Thyroid gland (tissue), 4 donors: ENCODE data around the gene SLC28A1. TPM values are rescaled to one million over a fixed set of nuclear protein-coding genes. Genes with fewer than 3 reads are reported as not detected.

ENCODE experiments used
- DNase-seq, 2 donors: peaks; one replicate each; pipeline ENCODE4 v3.0.0-alpha.2; 2019
- H3K27ac ChIP-seq, 3 donors: fragments of 200-600 bp; sonication (generic); 1 replicate in 2 of 3; 2 replicates in 1 of 3; pipeline ENCODE4 v1.5.1; 2016 to 2019; ENCODE audit warnings: mild to moderate bottlenecking in 1 of 3, moderate library complexity in 1 of 3
- H3K27me3 ChIP-seq: fragments of 200-600 bp; sonication (generic); one replicate; pipeline ENCODE4 v1.5.1; 2019
- H3K36me3 ChIP-seq, 2 donors: fragments of 200-600 bp; sonication (generic); one replicate each; pipeline ENCODE4 v1.5.1; 2016 to 2019
- H3K4me1 ChIP-seq, 2 donors: fragments of 200-600 bp; sonication (generic); one replicate each; pipeline ENCODE4 v1.5.1; 2017 to 2019
- H3K4me3 ChIP-seq, 3 donors: fragments of 200-600 bp; sonication (generic); replicated peaks in 1 of 3; 1 replicate in 2 of 3; 2 replicates in 1 of 3; pipeline ENCODE4 v1.5.1; 2016; ENCODE audit warnings: mild to moderate bottlenecking in 1 of 3
- H3K9me3 ChIP-seq: fragments of 200-600 bp; sonication (generic); one replicate; pipeline ENCODE4 v1.5.1; 2017
- POLR2A ChIP-seq, 2 donors: fragments of 450-650 bp; IDR thresholded peaks; one replicate each; pipeline ENCODE4 v1.6.1; 2017; ENCODE audit warnings: antibody characterized with exemption in 2 of 2, mild to moderate bottlenecking in 2 of 2, moderate library complexity in 1 of 2
- WGBS, 2 donors: methylation state at CpG; one replicate each; pipeline ENCODE4 v1.1.5; 2017; 5-methylcytosine and 5-hydroxymethylcytosine counted together
- intact Hi-C: fragments of 100-400 bp; cut with DNase I; formaldehyde crosslinking; loops from one replicate; pipeline ENCODE4 v1.15.1; 2023
- total RNA-seq, 4 donors: library from RNA; depleted of rRNA; stranded (reverse); fragments of >200 nt; gene quantifications; one replicate each; pipeline ENCODE4 v1.2.3, GENCODE V29; 2016
- TF ChIP-seq, protein P1 (sequence below), 6 experiments: fragments of 200-600 bp in 3 of 6; fragments of 450-650 bp in 3 of 6; sonication (generic) in 3 of 6; IDR thresholded peaks; one replicate each; pipeline ENCODE4 v1.5.1; 2016 to 2019; ENCODE audit warnings: antibody characterized with exemption in 6 of 6, mild to moderate bottlenecking in 2 of 6, inconsistent platforms in 1 of 6, moderate library complexity in 1 of 6

The SLC28A1 gene
- total RNA-seq, 4 donors from 2014 or later = not detected

GRCh38 chr15:84949845-84950569, 65.5 kb downstream of the SLC28A1 start:
- peaks cover 3 to 6% of the 10 kb centered on the region in 2 donors for H3K4me1 ChIP-seq
- WGBS, 2 donors = 29 to 31% methylated on average over 7 of the region's 7 CpGs
- intact Hi-C loops = loop anchor here (10.0 kb wide), 2 partner anchors 225 to 345 kb away; no protein-coding TSS in a partner anchor

DNA sequence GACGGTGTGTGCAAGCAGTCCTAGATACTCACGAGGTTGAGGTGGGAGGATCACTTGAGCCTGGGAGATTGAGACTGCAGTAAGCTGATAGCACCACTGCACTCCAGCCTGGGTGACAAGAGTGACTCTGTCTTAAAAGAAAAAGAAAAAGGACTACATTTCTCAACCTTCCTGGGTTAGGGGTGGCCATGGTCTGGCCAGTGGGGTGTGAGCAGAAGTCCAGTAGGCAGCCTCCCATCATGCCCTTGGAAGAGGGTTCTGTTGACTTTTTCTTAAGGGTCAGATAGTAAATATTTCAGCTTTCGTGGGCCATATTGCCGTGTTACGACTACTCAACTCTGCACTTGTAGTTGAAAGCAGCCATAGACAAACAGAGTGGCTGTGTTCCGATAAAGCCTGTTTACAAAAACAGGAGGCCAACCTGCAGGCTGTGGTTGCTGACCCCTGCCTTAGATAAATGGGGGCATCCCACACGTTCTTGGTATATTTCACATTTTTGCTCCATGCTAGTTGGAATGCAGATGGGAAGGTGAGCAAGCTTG, 66.2 kb downstream of the SLC28A1 start:
- H3K4me3 ChIP-seq = no peak overlapping the region
- H3K9me3 ChIP-seq = no peaks in the 10 kb centered on the region
- WGBS, 2 donors = 73 to 76% methylated on average over 7 of the region's 7 CpGs
- no peak for TF ChIP-seq POLR2A (IDR thresholded peaks at IDR 0.05)
- TF ChIP-seq, protein P1, sequence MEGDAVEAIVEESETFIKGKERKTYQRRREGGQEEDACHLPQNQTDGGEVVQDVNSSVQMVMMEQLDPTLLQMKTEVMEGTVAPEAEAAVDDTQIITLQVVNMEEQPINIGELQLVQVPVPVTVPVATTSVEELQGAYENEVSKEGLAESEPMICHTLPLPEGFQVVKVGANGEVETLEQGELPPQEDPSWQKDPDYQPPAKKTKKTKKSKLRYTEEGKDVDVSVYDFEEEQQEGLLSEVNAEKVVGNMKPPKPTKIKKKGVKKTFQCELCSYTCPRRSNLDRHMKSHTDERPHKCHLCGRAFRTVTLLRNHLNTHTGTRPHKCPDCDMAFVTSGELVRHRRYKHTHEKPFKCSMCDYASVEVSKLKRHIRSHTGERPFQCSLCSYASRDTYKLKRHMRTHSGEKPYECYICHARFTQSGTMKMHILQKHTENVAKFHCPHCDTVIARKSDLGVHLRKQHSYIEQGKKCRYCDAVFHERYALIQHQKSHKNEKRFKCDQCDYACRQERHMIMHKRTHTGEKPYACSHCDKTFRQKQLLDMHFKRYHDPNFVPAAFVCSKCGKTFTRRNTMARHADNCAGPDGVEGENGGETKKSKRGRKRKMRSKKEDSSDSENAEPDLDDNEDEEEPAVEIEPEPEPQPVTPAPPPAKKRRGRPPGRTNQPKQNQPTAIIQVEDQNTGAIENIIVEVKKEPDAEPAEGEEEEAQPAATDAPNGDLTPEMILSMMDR (IDR thresholded peaks at IDR 0.05) = no peak
- intact Hi-C loops = loop anchor here (10.0 kb wide), 2 partner anchors 224 to 344 kb away; no protein-coding TSS in a partner anchor
- peak overlapping the region in 1 of 3 donors; percentile 30 for H3K27ac ChIP-seq
- H3K36me3 ChIP-seq = no peaks in the 10 kb centered on the region
- no peaks in the 10 kb centered on the region for H3K27me3 ChIP-seq
- DNase-seq = no peak
- peaks cover 3 to 6% of the 10 kb centered on the region in 2 donors for H3K4me1 ChIP-seq

More at GRCh38 chr15:84949845-84950569, 65.5 kb downstream of the SLC28A1 start:
- Histone ChIP-seq H3K27ac (peak overlapping the region in 1 of 3 donors; percentile 30), H3K36me3 (no peaks in the 10 kb centered on the region), H3K9me3 (no peaks in the 10 kb centered on the region), H3K4me3 (no peak overlapping the region), H3K27me3 (no peaks in the 10 kb centered on the region)
- TF ChIP-seq, protein P1 (IDR thresholded peaks at IDR 0.05) = no peak
- no peak for TF ChIP-seq POLR2A (IDR thresholded peaks at IDR 0.05)
- peak; percentile 37 to 55 for DNase-seq

- Histone ChIP-seq H3K36me3 (no peaks in the 10 kb centered on the region), H3K27me3 (no peaks in the 10 kb centered on the region), H3K9me3 (no peaks in the 10 kb centered on the region), H3K4me1 (peaks cover 3 to 6% of the 10 kb centered on the region in 2 donors), H3K27ac (no peak overlapping the region), H3K4me3 (no peak overlapping the region)
- WGBS, 2 donors = 89 to 90% methylated on average over 5 of the region's 5 CpGs
- TF ChIP-seq, protein P1 (IDR thresholded peaks at IDR 0.05) = no peak
- no peak for TF ChIP-seq POLR2A (IDR thresholded peaks at IDR 0.05)
- no peak for DNase-seq
- intact Hi-C loops = loop anchor here (10.0 kb wide), 2 partner anchors 223 to 343 kb away; no protein-coding TSS in a partner anchor
Measured at GRCh38 chr15:84951736-84952135, 67.3 kb downstream of the SLC28A1 start.

DNA sequence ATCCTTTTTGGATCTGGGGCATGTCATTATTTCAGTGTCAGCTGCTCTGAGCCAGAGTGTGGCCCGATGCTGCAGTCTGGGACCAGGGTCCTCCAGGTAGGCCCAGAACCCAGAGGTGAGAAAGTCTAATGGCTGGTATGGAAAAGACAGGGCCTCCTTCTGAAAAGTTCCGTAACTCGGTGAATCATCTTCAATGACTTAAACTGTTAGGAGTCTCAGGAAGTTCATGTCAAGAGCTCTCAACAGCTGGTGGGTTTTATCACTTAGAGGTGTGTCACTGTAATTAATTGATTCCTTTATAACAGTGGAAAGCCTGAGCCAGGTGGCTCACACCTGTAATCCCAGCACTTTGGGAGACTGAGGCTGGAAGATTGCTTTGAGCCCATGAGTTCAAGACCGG, 68.7 kb downstream of the SLC28A1 start:
- Histone ChIP-seq H3K27ac (no peak overlapping the region), H3K4me3 (no peak overlapping the region), H3K27me3 (no peaks in the 10 kb centered on the region), H3K4me1 (peaks cover 3 to 6% of the 10 kb centered on the region in 2 donors), H3K36me3 (no peaks in the 10 kb centered on the region), H3K9me3 (no peaks in the 10 kb centered on the region)
- DNase-seq = no peak
- intact Hi-C loops = loop anchor here (10.0 kb wide), 2 partner anchors 222 to 342 kb away; no protein-coding TSS in a partner anchor
- 97 to 98% methylated on average over 4 of the region's 4 CpGs for WGBS, 2 donors
- TF ChIP-seq POLR2A (IDR thresholded peaks at IDR 0.05) = no peak
- TF ChIP-seq, protein P1 (IDR thresholded peaks at IDR 0.05) = no peak

DNA sequence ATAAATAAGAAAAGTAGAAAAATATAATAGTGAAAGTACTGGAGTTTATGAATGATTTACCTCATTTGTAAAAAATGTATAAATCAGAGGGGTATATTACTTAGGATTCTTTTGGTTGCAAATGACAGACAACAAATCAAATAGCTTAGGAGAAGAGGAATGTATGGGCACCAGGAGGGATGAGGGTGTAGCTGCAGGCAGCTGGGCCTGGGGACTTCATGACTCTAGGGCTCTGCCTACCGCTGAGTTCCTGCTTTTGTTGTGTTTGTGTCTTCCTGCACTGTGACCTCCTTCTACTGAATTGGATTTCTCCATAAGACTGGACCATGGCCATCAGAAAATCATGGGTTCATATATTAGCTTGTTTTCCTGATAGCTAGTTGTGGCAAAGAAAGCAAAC, 69.3 kb downstream of the SLC28A1 start:
- Histone ChIP-seq H3K36me3 (no peaks in the 10 kb centered on the region), H3K27ac (no peak overlapping the region), H3K9me3 (no peaks in the 10 kb centered on the region), H3K4me3 (no peak overlapping the region), H3K27me3 (no peaks in the 10 kb centered on the region), H3K4me1 (peaks cover 3 to 6% of the 10 kb centered on the region in 2 donors)
- 71 to 72% methylated on average over 1 of the region's 1 CpG for WGBS, 2 donors
- no peak for DNase-seq
- TF ChIP-seq POLR2A (IDR thresholded peaks at IDR 0.05) = no peak
- TF ChIP-seq, protein P1 (IDR thresholded peaks at IDR 0.05) = no peak
- intact Hi-C loops = loop anchor here (10.0 kb wide), 2 partner anchors 221 to 341 kb away; no protein-coding TSS in a partner anchor
